GM06990 (cell line): ENCODE measurements around the gene TMEM183A.

Experiments
- DNase-seq: peaks from one replicate; pipeline ENCODE4 v3.0.0-alpha.2; 2011; ENCODE audit not compliant: insufficient read length; ENCODE audit errors: extremely low read depth
- H3K27me3 ChIP-seq: replicated peaks from 2 replicates; pipeline ENCODE4 v1.6.0; 2011; ENCODE audit warnings: low read length; ENCODE audit not compliant: control insufficient read depth, insufficient read depth
- H3K36me3 ChIP-seq: 2 replicates; pipeline ENCODE4 v1.5.1; 2011; ENCODE audit warnings: low read length; ENCODE audit not compliant: control insufficient read depth, insufficient read depth
- H3K4me3 ChIP-seq: replicated peaks from 2 replicates; pipeline ENCODE4 v1.5.1; 2011; ENCODE audit warnings: low read depth, mild to moderate bottlenecking, control low read depth, low read length
- CTCF ChIP-seq: IDR thresholded peaks from 2 replicates; pipeline ENCODE4 v1.5.1; 2011; ENCODE audit warnings: low read length, control low read depth, mild to moderate bottlenecking, inconsistent platforms; ENCODE audit not compliant: insufficient read depth, poor library complexity, severe bottlenecking

Gene TMEM183A

GRCh38 chr1:203006948-203007871, at the start of gene TMEM183A:
Gene TMEM183A, plus strand, starts transcription at chr1:203007374. Its CDS starts 92 bp downstream, at chr1:203007466.
- H3K36me3 ChIP-seq, result peaks cover 7% of the 10 kb centered on the region
- peak; percentile 93 for DNase-seq
- H3K4me3 ChIP-seq, result peak within 1 kb of the TSS; percentile 91

GRCh38 chr1:202957733-202958543, 49.2 kb upstream of the TMEM183A start, which contains the start of gene ADIPOR1:
Gene ADIPOR1, minus strand, starts transcription at chr1:202958312. Its CDS starts 7,242 bp downstream, at chr1:202951070.
- H3K36me3 ChIP-seq, result peaks cover 6% of the 10 kb centered on the region
- peak within 1 kb of the TSS; percentile 90 for H3K4me3 ChIP-seq
- DNase-seq, result peak; percentile 93
- no peaks in the 10 kb centered on the region for H3K27me3 ChIP-seq
- no peak for TF ChIP-seq CTCF

More at GRCh38 chr1:203006948-203007871, at the start of gene TMEM183A:
- no peak for TF ChIP-seq CTCF
- H3K27me3 ChIP-seq, result no peaks in the 10 kb centered on the region

- DNase-seq, result no peak
Observed at GRCh38 chr1:202958544-202959275, 48.5 kb upstream of the TMEM183A start.

GRCh38 chr1:202959276-202959620, 47.9 kb upstream of the TMEM183A start:
- TF ChIP-seq CTCF, result no peak
- DNase-seq, result no peak
- Histone ChIP-seq H3K36me3 (peaks cover 6% of the 10 kb centered on the region), H3K27me3 (no peaks in the 10 kb centered on the region), H3K4me3 (no peak overlapping the region)

More at GRCh38 chr1:202958544-202959275, 48.5 kb upstream of the TMEM183A start:
- H3K36me3 ChIP-seq, result peaks cover 6% of the 10 kb centered on the region
- peak overlapping the region; percentile 69 for H3K4me3 ChIP-seq
- no peak for TF ChIP-seq CTCF
- no peaks in the 10 kb centered on the region for H3K27me3 ChIP-seq

- Histone ChIP-seq H3K27me3 (no peaks in the 10 kb centered on the region), H3K36me3 (peaks cover 6% of the 10 kb centered on the region), H3K4me3 (no peak overlapping the region)
- no peak for DNase-seq
- TF ChIP-seq CTCF, result no peak
Observed at GRCh38 chr1:202961220-202961880, 45.8 kb upstream of the TMEM183A start.
